Ascending aorta (tissue), 2 donors: ENCODE results near the gene GOLGA3. TPM values are rescaled to one million over a fixed set of nuclear protein-coding genes. Genes with fewer than 3 reads are reported as not detected.
"Not testable (repeated sequence)": the region's sequence is repeated elsewhere in the genome, so short reads cannot be mapped to it uniquely, and the experiment has no call there.

Experiments
- DNase-seq, 2 donors: peaks; one replicate each; pipeline ENCODE4 v3.0.0-alpha.2; 2019; ENCODE audit warnings: low spot score in 2 of 2
- H3K27ac ChIP-seq, 2 donors: fragments of 200-600 bp; sonication (generic); one replicate each; pipeline ENCODE4 v1.5.1; 2016 to 2017; ENCODE audit warnings: mild to moderate bottlenecking in 1 of 2
- H3K27me3 ChIP-seq: fragments of 200-600 bp; sonication (generic); one replicate; pipeline ENCODE4 v1.5.1; 2017
- H3K36me3 ChIP-seq, 2 donors: fragments of 200-600 bp; sonication (generic); one replicate each; pipeline ENCODE4 v1.5.1; 2016
- H3K4me1 ChIP-seq, 2 donors: fragments of 200-600 bp; sonication (generic); one replicate each; pipeline ENCODE4 v1.5.1; 2016 to 2017; ENCODE audit warnings: mild to moderate bottlenecking in 1 of 2
- H3K4me3 ChIP-seq, 2 donors: fragments of 200-600 bp; sonication (generic); one replicate each; pipeline ENCODE4 v1.5.1; 2016 to 2017; ENCODE audit warnings: mild to moderate bottlenecking in 1 of 2
- H3K9me3 ChIP-seq, 2 donors: fragments of 200-600 bp; sonication (generic); one replicate each; pipeline ENCODE4 v1.5.1; 2016
- CTCF ChIP-seq, 3 experiments: fragments of 200-600 bp in 2 of 3; fragments of 450-650 bp in 1 of 3; sonication (generic) in 2 of 3; IDR thresholded peaks; one replicate each; pipeline ENCODE4 v1.5.1; 2016 to 2019; ENCODE audit warnings: antibody characterized with exemption in 3 of 3, mild to moderate bottlenecking in 1 of 3, moderate library complexity in 1 of 3
- intact Hi-C: fragments of 100-400 bp; cut with DNase I; formaldehyde crosslinking; loops from one replicate; pipeline ENCODE4 v1.15.1; 2023
- total RNA-seq: library from RNA; depleted of rRNA; stranded (reverse); fragments of >200 nt; gene quantifications from one replicate; pipeline ENCODE4 v1.1.0, GENCODE V29; 2016

Gene GOLGA3
- total RNA-seq, 1 donor from 2014 or later: 173 TPM

- no peaks in the 10 kb centered on the region for H3K4me1 ChIP-seq
- no peaks in the 10 kb centered on the region for H3K27me3 ChIP-seq
- intact Hi-C loops: no loop called here
- DNase-seq: no peak
- H3K36me3 ChIP-seq: peaks cover 92 to 95% of the 10 kb centered on the region in 2 donors
- no peak for TF ChIP-seq CTCF (IDR thresholded peaks at IDR 0.05)
- H3K4me3 ChIP-seq: no peak overlapping the region
- H3K27ac ChIP-seq: no peak overlapping the region
- H3K9me3 ChIP-seq: no peaks in the 10 kb centered on the region
Observed at GRCh38 chr12:132856581-132856980, 27.9 kb upstream of the GOLGA3 start.

- H3K27me3 ChIP-seq, H3K4me3 ChIP-seq, H3K4me1 ChIP-seq, H3K9me3 ChIP-seq, DNase-seq, H3K27ac ChIP-seq, intact Hi-C loops: not testable (repeated sequence)
- peaks cover 92% of the 10 kb centered on the region in 2 donors for H3K36me3 ChIP-seq
Observed at GRCh38 chr12:132855211-132855610, 26.5 kb upstream of the GOLGA3 start.

GRCh38 chr12:132853285-132854092 lies 24.8 kb upstream of the GOLGA3 start:
- no peak for TF ChIP-seq CTCF (IDR thresholded peaks at IDR 0.05)

GRCh38 chr12:132852496-132852895 lies 23.8 kb upstream of the GOLGA3 start:
- Histone ChIP-seq H3K4me1 (no peaks in the 10 kb centered on the region), H3K27ac (no peak overlapping the region), H3K9me3 (no peaks in the 10 kb centered on the region), H3K4me3 (no peak overlapping the region), H3K36me3 (peaks cover 90% of the 10 kb centered on the region in 2 donors), H3K27me3 (no peaks in the 10 kb centered on the region)
- no peak for TF ChIP-seq CTCF (IDR thresholded peaks at IDR 0.05)
- no peak for DNase-seq
- intact Hi-C loops: no loop called here

More at GRCh38 chr12:132853285-132854092, 24.8 kb upstream of the GOLGA3 start:
- H3K9me3 ChIP-seq: no peaks in the 10 kb centered on the region
- H3K27ac ChIP-seq: no peak overlapping the region
- no peaks in the 10 kb centered on the region for H3K27me3 ChIP-seq
- no peak for DNase-seq
- no peaks in the 10 kb centered on the region for H3K4me1 ChIP-seq
- no peak overlapping the region for H3K4me3 ChIP-seq
- intact Hi-C loops: no loop called here
- peaks cover 90% of the 10 kb centered on the region in 2 donors for H3K36me3 ChIP-seq

- intact Hi-C loops: no loop called here
- Histone ChIP-seq H3K9me3 (no peaks in the 10 kb centered on the region), H3K36me3 (peaks cover 91% of the 10 kb centered on the region in 2 donors)
Observed at GRCh38 chr12:132851465-132851864, 22.8 kb upstream of the GOLGA3 start.

More at GRCh38 chr12:132851465-132851864, 22.8 kb upstream of the GOLGA3 start:
- no peaks in the 10 kb centered on the region for H3K4me1 ChIP-seq
- no peak for TF ChIP-seq CTCF (IDR thresholded peaks at IDR 0.05)
- H3K4me3 ChIP-seq: no peak overlapping the region
- no peak overlapping the region for H3K27ac ChIP-seq
- no peaks in the 10 kb centered on the region for H3K27me3 ChIP-seq
- no peak for DNase-seq
